H9 (cell line): ENCODE measurements around the gene ZNF3. TPM values are rescaled to one million over a fixed set of nuclear protein-coding genes. Genes with fewer than 3 reads are reported as not detected.

Experiments used
- DNase-seq: peaks from one replicate; pipeline ENCODE4 v3.0.0-alpha.2; 2017
- H2AFZ ChIP-seq: one replicate; pipeline ENCODE4 v1.6.1; 2013; ENCODE audit warnings: mild to moderate bottlenecking, low read length, control low read depth, moderate library complexity
- H2AK5ac ChIP-seq: 2 replicates; pipeline ENCODE4 v1.6.1; 2013; ENCODE audit warnings: low read length, control low read depth, mixed read lengths; ENCODE audit not compliant: insufficient read length
- H2BK120ac ChIP-seq: one replicate; pipeline ENCODE4 v1.6.1; 2013; ENCODE audit warnings: low read depth, mild to moderate bottlenecking, low read length, control low read depth, inconsistent platforms; ENCODE audit not compliant: poor library complexity, severe bottlenecking
- H2BK12ac ChIP-seq: 2 replicates; pipeline ENCODE4 v1.6.1; 2013; ENCODE audit warnings: low read length, control low read depth, mixed read lengths, low read depth; ENCODE audit not compliant: insufficient read length
- H2BK15ac ChIP-seq: 2 replicates; pipeline ENCODE4 v1.6.1; 2013; ENCODE audit warnings: low read depth, low read length, control low read depth
- H2BK20ac ChIP-seq: one replicate; pipeline ENCODE4 v1.6.1; 2013; ENCODE audit warnings: low read depth, mild to moderate bottlenecking, low read length, control low read depth, inconsistent platforms; ENCODE audit not compliant: poor library complexity, severe bottlenecking
- H2BK5ac ChIP-seq: 2 replicates; pipeline ENCODE4 v1.6.1; 2013; ENCODE audit warnings: low read length, control low read depth, mixed read lengths; ENCODE audit not compliant: insufficient read length
- H3K14ac ChIP-seq: 2 replicates; pipeline ENCODE4 v1.6.1; 2013; ENCODE audit warnings: low read length, control low read depth; ENCODE audit not compliant: insufficient read depth
- H3K18ac ChIP-seq: 2 replicates; pipeline ENCODE4 v1.6.1; 2013; ENCODE audit warnings: low read depth, mild to moderate bottlenecking, mixed read lengths, low read length, control low read depth; ENCODE audit not compliant: insufficient read length
- H3K23ac ChIP-seq: 2 replicates; pipeline ENCODE4 v1.6.1; 2013; ENCODE audit warnings: low read length, control low read depth, mixed read lengths, low read depth; ENCODE audit not compliant: insufficient read length
- H3K23me2 ChIP-seq: 2 replicates; pipeline ENCODE4 v1.6.1; 2013; ENCODE audit warnings: low read depth, mild to moderate bottlenecking, mixed read lengths, low read length, control low read depth; ENCODE audit not compliant: insufficient read length, poor library complexity, severe bottlenecking
- H3K27ac ChIP-seq: 2 replicates; pipeline ENCODE4 v1.5.1; 2013; ENCODE audit warnings: low read length, control low read depth, mixed read lengths, low read depth; ENCODE audit not compliant: insufficient read length
- H3K27me3 ChIP-seq: 2 replicates; pipeline ENCODE4 v1.6.1; 2013; ENCODE audit warnings: low read length, control low read depth, inconsistent platforms; ENCODE audit not compliant: insufficient read depth
- H3K4ac ChIP-seq: 2 replicates; pipeline ENCODE4 v1.6.1; 2013; ENCODE audit warnings: low read depth, mild to moderate bottlenecking, control low read depth, inconsistent platforms, low read length, moderate library complexity
- H3K4me1 ChIP-seq: 2 replicates; pipeline ENCODE4 v1.6.1; 2013; ENCODE audit warnings: low read length, control low read depth, inconsistent platforms; ENCODE audit not compliant: insufficient read depth
- H3K4me2 ChIP-seq: 2 replicates; pipeline ENCODE4 v1.6.1; 2013; ENCODE audit warnings: low read length, control low read depth, mixed read lengths; ENCODE audit not compliant: insufficient read length, insufficient read depth
- H3K56ac ChIP-seq: 2 replicates; pipeline ENCODE4 v1.6.1; 2013; ENCODE audit warnings: low read depth, mild to moderate bottlenecking, mixed read lengths, low read length, control low read depth; ENCODE audit not compliant: insufficient read length
- H3K79me1 ChIP-seq: 2 replicates; pipeline ENCODE4 v1.6.1; 2013; ENCODE audit warnings: low read depth, mild to moderate bottlenecking, moderate library complexity, low read length, control low read depth, inconsistent platforms; ENCODE audit not compliant: insufficient read depth, poor library complexity, severe bottlenecking
- H3K79me2 ChIP-seq: 2 replicates; pipeline ENCODE4 v1.6.1; 2013; ENCODE audit warnings: low read length, control low read depth, inconsistent platforms; ENCODE audit not compliant: insufficient read depth
- H3K9ac ChIP-seq: 2 replicates; pipeline ENCODE4 v1.6.1; 2013; ENCODE audit warnings: low read length, control low read depth, mixed read lengths; ENCODE audit not compliant: insufficient read length; ENCODE audit errors: extremely low read depth
- H3K9me3 ChIP-seq: one replicate; pipeline ENCODE4 v1.6.1; 2013; ENCODE audit warnings: low read depth, low read length, inconsistent platforms; ENCODE audit not compliant: control insufficient read depth
- H3T11ph ChIP-seq: one replicate; pipeline ENCODE4 v1.6.1; 2013; ENCODE audit warnings: mild to moderate bottlenecking, low read length, control low read depth, inconsistent platforms
- H4K20me1 ChIP-seq: one replicate; pipeline ENCODE4 v1.6.1; 2013; ENCODE audit not compliant: control insufficient read depth, insufficient read length, insufficient read depth
- H4K5ac ChIP-seq: 2 replicates; pipeline ENCODE4 v1.6.1; 2013; ENCODE audit warnings: low read depth, mild to moderate bottlenecking, mixed read lengths, low read length, control low read depth; ENCODE audit not compliant: insufficient read length
- H4K8ac ChIP-seq: replicated peaks from 2 replicates; pipeline ENCODE4 v1.6.1; 2013; ENCODE audit warnings: low read length, control low read depth, mixed read lengths, low read depth; ENCODE audit not compliant: insufficient read length
- H4K91ac ChIP-seq: 2 replicates; pipeline ENCODE4 v1.6.1; 2013; ENCODE audit warnings: low read depth, mild to moderate bottlenecking, moderate library complexity, mixed read lengths, low read length, control low read depth; ENCODE audit not compliant: insufficient read length
- H3K27ac Mint-ChIP-seq, 3 experiments: 2 replicates in 2 of 3; 3 replicates in 1 of 3; pipeline ENCODE4 v1.8.0; 2020 to 2021; ENCODE audit warnings: mixed read lengths in 3 of 3, mild to moderate bottlenecking in 1 of 3, moderate library complexity in 1 of 3
- H3K27me3 Mint-ChIP-seq: 2 replicates; pipeline ENCODE4 v1.8.0; 2021; ENCODE audit warnings: low read depth, mild to moderate bottlenecking, moderate library complexity, mixed read lengths
- H3K36me3 Mint-ChIP-seq, 3 experiments: 2 replicates in 2 of 3; 3 replicates in 1 of 3; pipeline ENCODE4 v1.8.0; 2020 to 2021; ENCODE audit warnings: low read depth in 3 of 3, mixed read lengths in 3 of 3; ENCODE audit not compliant: insufficient read depth in 1 of 3
- H3K4me1 Mint-ChIP-seq, 2 experiments: 2 replicates each; pipeline ENCODE4 v1.8.0; 2020; ENCODE audit warnings: mixed read lengths in 2 of 2
- H3K4me3 Mint-ChIP-seq, 2 experiments: 2 replicates in 1 of 2; 3 replicates in 1 of 2; pipeline ENCODE4 v1.8.0; 2020 to 2021; ENCODE audit warnings: mild to moderate bottlenecking in 2 of 2, mixed read lengths in 2 of 2, moderate library complexity in 1 of 2
- H3K9me3 Mint-ChIP-seq, 2 experiments: 2 replicates in 1 of 2; 3 replicates in 1 of 2; pipeline ENCODE4 v1.8.0; 2020; ENCODE audit warnings: mild to moderate bottlenecking in 2 of 2, mixed read lengths in 2 of 2, moderate library complexity in 1 of 2
- WGBS: extraction: QIAGEN DNeasy Blood & Tissue Kit; methylation state at CpG from one replicate; pipeline ENCODE4 v1.1.7; 2013; ENCODE audit warnings: missing lambda C conversion rate, low lambda C conversion rate, mixed read lengths; ENCODE audit not compliant: insufficient read length; ENCODE audit errors: extremely low coverage; 5-methylcytosine and 5-hydroxymethylcytosine counted together
- total RNA-seq: library from RNA; stranded (reverse); gene quantifications from 2 replicates; pipeline ENCODE4 v1.2.1, GENCODE V29; 2021
- TF ChIP-seq, protein P1 (sequence below): fragments of 200-600 bp; sonication (generic); conservative IDR thresholded peaks from 3 replicates; pipeline ENCODE4 v1.8.0; 2021; ENCODE audit warnings: antibody characterized with exemption, mild to moderate bottlenecking

ZNF3 gene
- total RNA-seq, 1 experiment from 2014 or later: 60.4 TPM

- Histone ChIP-seq H2BK20ac (no peak overlapping the region), H4K20me1 (no peaks in the 10 kb centered on the region), H4K91ac (no peak overlapping the region), H3K4me1 (no peaks in the 10 kb centered on the region), H3K14ac (peak overlapping the region; percentile 88), H3K4ac (no peak overlapping the region), H3K4me2 (peak overlapping the region; percentile 97), H3K18ac (no peak overlapping the region), H4K5ac (peak overlapping the region; percentile 8), H2BK5ac (no peak overlapping the region), H2AFZ (no peak overlapping the region), H2BK15ac (no peak overlapping the region), H3K27ac (no peak overlapping the region), H3K79me2 (no peaks in the 10 kb centered on the region), H2BK120ac (no peak overlapping the region), H3T11ph (no peak overlapping the region), H2BK12ac (no peak overlapping the region), H3K27me3 (no peaks in the 10 kb centered on the region), H3K9me3 (no peaks in the 10 kb centered on the region), H2AK5ac (no peak overlapping the region), H4K8ac (no peak overlapping the region), H3K79me1 (no peaks in the 10 kb centered on the region), H3K23me2 (peaks cover 5% of the 10 kb centered on the region), H3K56ac (no peak overlapping the region), H3K9ac (peak overlapping the region; percentile 94), H3K23ac (no peak overlapping the region)
- Mint-ChIP-seq H3K36me3 (peaks cover 7 to 24% (median 17%) of the 10 kb centered on the region in 3 experiments; a peak in 5 of 7 replicates), H3K27me3 (no peaks in the 10 kb centered on the region), H3K9me3 (no peaks in the 10 kb centered on the region), H3K4me1 (peaks cover 12 to 14% of the 10 kb centered on the region in 2 experiments), H3K27ac (peak overlapping the region; percentile 99), H3K4me3 (peak overlapping the region; percentile 96 to 98)
- TF ChIP-seq, protein P1, sequence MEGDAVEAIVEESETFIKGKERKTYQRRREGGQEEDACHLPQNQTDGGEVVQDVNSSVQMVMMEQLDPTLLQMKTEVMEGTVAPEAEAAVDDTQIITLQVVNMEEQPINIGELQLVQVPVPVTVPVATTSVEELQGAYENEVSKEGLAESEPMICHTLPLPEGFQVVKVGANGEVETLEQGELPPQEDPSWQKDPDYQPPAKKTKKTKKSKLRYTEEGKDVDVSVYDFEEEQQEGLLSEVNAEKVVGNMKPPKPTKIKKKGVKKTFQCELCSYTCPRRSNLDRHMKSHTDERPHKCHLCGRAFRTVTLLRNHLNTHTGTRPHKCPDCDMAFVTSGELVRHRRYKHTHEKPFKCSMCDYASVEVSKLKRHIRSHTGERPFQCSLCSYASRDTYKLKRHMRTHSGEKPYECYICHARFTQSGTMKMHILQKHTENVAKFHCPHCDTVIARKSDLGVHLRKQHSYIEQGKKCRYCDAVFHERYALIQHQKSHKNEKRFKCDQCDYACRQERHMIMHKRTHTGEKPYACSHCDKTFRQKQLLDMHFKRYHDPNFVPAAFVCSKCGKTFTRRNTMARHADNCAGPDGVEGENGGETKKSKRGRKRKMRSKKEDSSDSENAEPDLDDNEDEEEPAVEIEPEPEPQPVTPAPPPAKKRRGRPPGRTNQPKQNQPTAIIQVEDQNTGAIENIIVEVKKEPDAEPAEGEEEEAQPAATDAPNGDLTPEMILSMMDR: no peak
- DNase-seq: no peak
- no CpG with 5 or more reads among the region's 18 CpGs for WGBS
Observed at GRCh38 chr7:100118388-100119071, 37.0 kb upstream of the ZNF3 start.
